ENCODE data around the gene ABCC5.

Gene ABCC5

GRCh38 chr3:183987000-183987600 lies 30.6 kb downstream of the ABCC5 start (continued):
- TF ChIP-seq KLF17 (tag by site-specific recombination; IDR thresholded peaks at IDR 0.05) (no peak), MYNN (tag by site-specific recombination; IDR thresholded peaks at IDR 0.05; ENCODE audit: borderline replicate concordance) (no peak)

GRCh38 chr3:183984749-183985729 lies 32.6 kb downstream of the ABCC5 start:
- ChIA-PET POLR2A (no interaction called here), CTCF (no interaction called here)
- no peaks in the 10 kb centered on the region for H3K4me1 ChIP-seq (ENCODE audit: control insufficient read depth, insufficient read depth, low read length)
- no peaks in the 10 kb centered on the region for H3K9me3 ChIP-seq (ENCODE audit: control insufficient read depth, insufficient read depth, low read depth, low read length)
- TF ChIP-seq ZNF513 (tag by site-specific recombination; IDR thresholded peaks at IDR 0.05), result no peak
- no peak for TF ChIP-seq ZNF677 (tag by site-specific recombination; IDR thresholded peaks at IDR 0.05)
- TF ChIP-seq ZNF792 (tag by site-specific recombination; IDR thresholded peaks at IDR 0.05), result no peak
- TF ChIP-seq, protein P1, sequence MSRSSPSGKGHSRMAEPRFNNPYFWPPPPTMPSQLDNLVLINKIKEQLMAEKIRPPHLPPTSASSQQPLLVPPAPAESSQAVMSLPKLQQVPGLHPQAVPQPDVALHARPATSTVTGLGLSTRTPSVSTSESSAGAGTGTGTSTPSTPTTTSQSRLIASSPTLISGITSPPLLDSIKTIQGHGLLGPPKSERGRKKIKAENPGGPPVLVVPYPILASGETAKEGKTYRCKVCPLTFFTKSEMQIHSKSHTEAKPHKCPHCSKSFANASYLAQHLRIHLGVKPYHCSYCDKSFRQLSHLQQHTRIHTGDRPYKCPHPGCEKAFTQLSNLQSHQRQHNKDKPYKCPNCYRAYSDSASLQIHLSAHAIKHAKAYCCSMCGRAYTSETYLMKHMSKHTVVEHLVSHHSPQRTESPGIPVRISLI (tag by site-specific recombination; IDR thresholded peaks at IDR 0.05), result no peak
- no peak for TF ChIP-seq ZNF391 (tag by site-specific recombination; IDR thresholded peaks at IDR 0.05; ENCODE audit: borderline replicate concordance, low read depth)
- no peak for TF ChIP-seq YY2 (tag by site-specific recombination; IDR thresholded peaks at IDR 0.05)
- TF ChIP-seq ZNF211 (tag by site-specific recombination; IDR thresholded peaks at IDR 0.05; ENCODE audit: low read depth), result no peak
- TF ChIP-seq ZNF629 (tag by site-specific recombination; IDR thresholded peaks at IDR 0.05), result no peak
- TF ChIP-seq PRDM6 (tag by site-specific recombination; IDR thresholded peaks at IDR 0.05), result no peak
- no peak for TF ChIP-seq ZFP69B (tag by site-specific recombination; IDR thresholded peaks at IDR 0.05)
- no peak for TF ChIP-seq ZNF549 (tag by site-specific recombination; IDR thresholded peaks at IDR 0.05)
- no peak for TF ChIP-seq ZNF324 (tag by site-specific recombination; IDR thresholded peaks at IDR 0.05)
- TF ChIP-seq ZNF280D (tag by site-specific recombination; IDR thresholded peaks at IDR 0.05), result no peak
- TF ChIP-seq EGR2 (tag by site-specific recombination; IDR thresholded peaks at IDR 0.05; ENCODE audit: low read depth), result no peak
- TF ChIP-seq KLF9 (tag by site-specific recombination; IDR thresholded peaks at IDR 0.05; ENCODE audit: low read depth), result no peak
- TF ChIP-seq MEIS1 (CRISPR knock-in tag; IDR thresholded peaks at IDR 0.05; ENCODE audit: borderline replicate concordance), result no peak
- H3K4me3 ChIP-seq (ENCODE audit: low read depth, low read length), result no peak overlapping the region
- H3K36me3 ChIP-seq (ENCODE audit: control insufficient read depth in 2 of 2, insufficient read depth in 1 of 2, low read length in 2 of 2), result peaks cover 0 to 83% of the 10 kb centered on the region in 2 experiments; a peak in 2 of 3 replicates
- no peak overlapping the region for H3K27ac ChIP-seq (ENCODE audit: extremely low read depth, low read depth, low read length)
